HG03196 (cell line): ENCODE data around the gene ISLR.

Experiments
- ATAC-seq: cut with Tn5 transposase; IDR thresholded peaks from one replicate; pipeline ENCODE4 v1.9.1; 2021; ENCODE audit not compliant: unreplicated experiment

Gene ISLR

GRCh38 chr15:74192751-74193150 lies 19.2 kb downstream of the ISLR start:
- ATAC-seq, result no peak

- no peak for ATAC-seq
These were observed 19.8 kb downstream of the ISLR start for GRCh38 chr15:74193299-74193718.

- no peak for ATAC-seq
These were observed 20.4 kb downstream of the ISLR start for GRCh38 chr15:74193905-74194304.

- no peak for ATAC-seq
These were observed 21.4 kb downstream of the ISLR start for GRCh38 chr15:74194572-74195559.

- ATAC-seq, result no peak
These were observed 22.7 kb downstream of the ISLR start for GRCh38 chr15:74196175-74196574.

GRCh38 chr15:74197176-74197965 lies 23.9 kb downstream of the ISLR start:
- ATAC-seq, result no peak

GRCh38 chr15:74199297-74199652 lies 25.8 kb downstream of the ISLR start:
- ATAC-seq, result no peak

- ATAC-seq, result no peak
These were observed 26.9 kb downstream of the ISLR start for GRCh38 chr15:74200412-74200815.

GRCh38 chr15:74200871-74201419 lies 27.4 kb downstream of the ISLR start:
- no peak for ATAC-seq

GRCh38 chr15:74201710-74202420 lies 28.4 kb downstream of the ISLR start:
- no peak for ATAC-seq

GRCh38 chr15:74202452-74203401 lies 29.2 kb downstream of the ISLR start, which contains the start of gene STRA6:
STRA6 (minus strand) TSS chr15:74202787; CDS start chr15:74202267, 520 bp downstream.
- no peak for ATAC-seq

GRCh38 chr15:74203914-74204431 lies 30.5 kb downstream of the ISLR start:
- no peak for ATAC-seq

GRCh38 chr15:74205582-74205947 lies 32.1 kb downstream of the ISLR start:
- ATAC-seq, result no peak

- no peak for ATAC-seq
These were observed 33.3 kb downstream of the ISLR start for GRCh38 chr15:74206801-74207281.

- no peak for ATAC-seq
These were observed 34.3 kb downstream of the ISLR start for GRCh38 chr15:74207652-74208440.

GRCh38 chr15:74208496-74208895 lies 35.0 kb downstream of the ISLR start:
- ATAC-seq, result no peak

GRCh38 chr15:74208901-74209559 lies 35.5 kb downstream of the ISLR start:
- no peak for ATAC-seq

- ATAC-seq, result no peak
These were observed 36.0 kb downstream of the ISLR start for GRCh38 chr15:74209560-74209958.
